Neural cell (in vitro differentiated cells): ENCODE results near the gene USP7. TPM values are rescaled to one million over a fixed set of nuclear protein-coding genes. Genes with fewer than 3 reads are reported as not detected.

Source experiments
- H2AFZ ChIP-seq: fragments of 200-600, 300-800 bp; sonication (generic), shearing (Covaris generic); 2 replicates; pipeline ENCODE4 v1.6.0; 2014; ENCODE audit warnings: low read depth, mild to moderate bottlenecking, antibody characterized with exemption, low read length, moderate library complexity
- H3F3A ChIP-seq: fragments of 200-600 bp; shearing (Covaris generic); 2 replicates; pipeline ENCODE4 v1.6.1; 2016; ENCODE audit warnings: mild to moderate bottlenecking, moderate library complexity, mixed read lengths, antibody characterized with exemption, low read length; ENCODE audit not compliant: insufficient read depth, poor library complexity, severe bottlenecking
- H3K27ac ChIP-seq: fragments of 200-600, 300-800 bp; sonication (generic), shearing (Covaris generic); 2 replicates; pipeline ENCODE4 v1.5.1; 2014; ENCODE audit warnings: mild to moderate bottlenecking, low read length, moderate library complexity
- H3K27me3 ChIP-seq: fragments of 300-800, 200-600 bp; sonication (generic), shearing (Covaris generic); 2 replicates; pipeline ENCODE4 v1.6.0; 2014; ENCODE audit warnings: mild to moderate bottlenecking, low read depth, low read length, moderate library complexity; ENCODE audit not compliant: insufficient read depth
- H3K36me3 ChIP-seq: fragments of 300-800, 200-600 bp; sonication (generic), shearing (Covaris generic); 2 replicates; pipeline ENCODE4 v1.5.1; 2014; ENCODE audit warnings: mild to moderate bottlenecking, antibody characterized with exemption, low read length, moderate library complexity; ENCODE audit not compliant: insufficient read depth
- H3K4me2 ChIP-seq: fragments of 300-800, 200-600 bp; sonication (generic), shearing (Covaris generic); 2 replicates; pipeline ENCODE4 v1.6.0; 2014; ENCODE audit warnings: mild to moderate bottlenecking, low read length
- H3K4me3 ChIP-seq: fragments of 300-800, 200-600 bp; sonication (generic), shearing (Covaris generic); 2 replicates; pipeline ENCODE4 v1.5.1; 2014; ENCODE audit warnings: mild to moderate bottlenecking, low read length, moderate library complexity
- H3K79me2 ChIP-seq: fragments of 200-600 bp; shearing (Covaris generic); replicated peaks from 2 replicates; pipeline ENCODE4 v1.6.0; 2014; ENCODE audit warnings: mild to moderate bottlenecking, low read length, moderate library complexity; ENCODE audit not compliant: insufficient read depth
- H3K9ac ChIP-seq: fragments of 300-800, 200-600 bp; sonication (generic), shearing (Covaris generic); 2 replicates; pipeline ENCODE4 v1.6.1; 2016; ENCODE audit warnings: mild to moderate bottlenecking, low read length, mixed read lengths
- H3K9me2 ChIP-seq: fragments of 200-600 bp; shearing (Covaris generic); 2 replicates; pipeline ENCODE4 v1.6.1; 2016; ENCODE audit warnings: mild to moderate bottlenecking, low read length, mixed read lengths; ENCODE audit not compliant: insufficient read depth
- H3K9me3 ChIP-seq: fragments of 200-600, 300-800 bp; sonication (generic), shearing (Covaris generic); 2 replicates; pipeline ENCODE4 v1.6.1; 2016; ENCODE audit warnings: mild to moderate bottlenecking, mixed run types, low read length, moderate library complexity, mixed read lengths
- H4K20me1 ChIP-seq: fragments of 200-600 bp; shearing (Covaris generic); 2 replicates; pipeline ENCODE4 v1.6.1; 2016; ENCODE audit warnings: mild to moderate bottlenecking, mixed run types; ENCODE audit not compliant: insufficient read depth
- EP300 ChIP-seq: fragments of 450-650 bp; conservative IDR thresholded peaks from 2 replicates; pipeline ENCODE4 v1.6.1; 2014; ENCODE audit warnings: antibody characterized with exemption, mild to moderate bottlenecking, moderate library complexity; ENCODE audit not compliant: poor library complexity, severe bottlenecking
- EZH2 ChIP-seq: fragments of 200-600, 300-800 bp; shearing (Covaris generic), sonication (generic); IDR thresholded peaks from 2 replicates; pipeline ENCODE4 v1.6.1; 2014; ENCODE audit warnings: antibody characterized with exemption, low read length, borderline replicate concordance, mild to moderate bottlenecking; ENCODE audit not compliant: insufficient read depth, poor library complexity, severe bottlenecking
- MXI1 ChIP-seq: fragments of 450-650 bp; conservative IDR thresholded peaks from 2 replicates; pipeline ENCODE4 v1.6.1; 2014; ENCODE audit warnings: antibody characterized with exemption, mild to moderate bottlenecking; ENCODE audit not compliant: poor library complexity, severe bottlenecking
- POLR2AphosphoS5 ChIP-seq: IDR thresholded peaks from 2 replicates; pipeline ENCODE4 v1.6.1; 2012
- RAD21 ChIP-seq: fragments of 450-650 bp; conservative IDR thresholded peaks from 2 replicates; pipeline ENCODE4 v1.6.1; 2014; ENCODE audit warnings: antibody characterized with exemption, mild to moderate bottlenecking, moderate library complexity
- SMC3 ChIP-seq: fragments of 450-650 bp; conservative IDR thresholded peaks from 2 replicates; pipeline ENCODE4 v1.6.1; 2014; ENCODE audit warnings: antibody characterized with exemption, mild to moderate bottlenecking, moderate library complexity; ENCODE audit not compliant: poor library complexity
- TAF1 ChIP-seq: IDR thresholded peaks from 2 replicates; pipeline ENCODE4 v1.6.1; 2012; ENCODE audit warnings: low read depth
- polyA plus RNA-seq: library from polyadenylated mRNA; depleted of rRNA; stranded (reverse); fragments of >200 nt; gene quantifications from 2 replicates; pipeline ENCODE4 v1.2.3, GENCODE V29; 2014
- TF ChIP-seq, protein P1 (sequence below): IDR thresholded peaks from 2 replicates; pipeline ENCODE4 v1.6.1; 2012; ENCODE audit warnings: borderline replicate concordance
- TF ChIP-seq, protein P2 (sequence below): fragments of 450-650 bp; IDR thresholded peaks from 2 replicates; pipeline ENCODE4 v1.5.1; 2014; ENCODE audit warnings: antibody characterized with exemption, mild to moderate bottlenecking, moderate library complexity; ENCODE audit not compliant: poor library complexity, severe bottlenecking

USP7 gene
- polyA plus RNA-seq, 1 donor from 2014 or later = 52.5 TPM

DNA sequence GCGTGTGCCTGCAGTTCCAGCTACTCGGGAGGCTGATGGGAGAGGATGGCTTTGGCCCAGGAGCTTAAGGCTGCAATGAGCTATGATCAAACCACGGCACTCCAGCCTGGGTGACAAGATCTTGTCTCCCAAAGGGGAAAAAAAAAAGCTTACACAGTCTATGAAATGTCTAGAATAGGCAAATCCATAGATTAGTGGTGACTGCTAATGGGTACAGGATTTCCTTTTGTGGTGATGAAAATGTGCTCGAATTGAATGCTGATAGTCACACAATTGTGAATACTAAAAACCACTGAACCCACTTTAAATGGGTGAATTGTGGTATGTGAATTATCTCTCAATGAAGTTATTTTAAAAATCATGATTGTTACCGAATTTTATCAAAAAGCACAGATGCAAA is 14.9 kb downstream of the USP7 start:
- H3K9me3 ChIP-seq = no peaks in the 10 kb centered on the region
- H4K20me1 ChIP-seq = peaks cover 38% of the 10 kb centered on the region
- H3K27ac ChIP-seq = no peak overlapping the region
- no peaks in the 10 kb centered on the region for H3K27me3 ChIP-seq
- no peak for TF ChIP-seq TAF1
- no peak for TF ChIP-seq POLR2AphosphoS5
- no peak for TF ChIP-seq SMC3
- TF ChIP-seq RAD21 = no peak
- no peak for TF ChIP-seq EP300
- TF ChIP-seq EZH2 = no peak
- H3K79me2 ChIP-seq = peaks cover 94% of the 10 kb centered on the region
- no peak overlapping the region for H2AFZ ChIP-seq
- H3K36me3 ChIP-seq = no peaks in the 10 kb centered on the region
- no peak overlapping the region for H3K4me3 ChIP-seq
- no peak overlapping the region for H3K4me2 ChIP-seq
- no peak overlapping the region for H3K9ac ChIP-seq
- H3F3A ChIP-seq = no peaks in the 10 kb centered on the region
- no peaks in the 10 kb centered on the region for H3K9me2 ChIP-seq

DNA sequence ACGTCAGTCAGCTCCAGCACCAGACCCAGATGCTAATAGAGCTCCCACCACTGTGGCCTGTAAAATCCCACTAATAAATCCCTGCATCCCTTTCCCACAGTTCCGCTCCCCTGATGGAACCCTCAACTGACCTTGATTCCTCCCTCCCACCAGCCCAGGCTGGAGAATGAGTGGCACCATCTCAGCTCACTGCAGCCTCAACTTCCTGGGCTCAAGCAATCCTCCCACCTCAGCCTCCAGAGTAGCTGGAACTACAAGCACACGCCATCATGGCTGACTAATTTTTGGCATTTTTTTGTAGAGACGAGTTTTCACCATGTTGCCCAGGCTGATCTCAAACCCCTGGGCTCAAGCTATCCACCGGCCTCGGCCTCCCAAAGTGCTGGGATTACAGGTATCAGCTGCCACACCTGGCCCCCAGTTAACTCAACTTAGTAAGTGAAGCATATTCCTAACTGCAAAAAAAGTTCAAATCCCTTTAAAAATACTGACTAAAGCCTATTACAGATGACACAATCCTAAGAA is 15.6 kb downstream of the USP7 start:
- Histone ChIP-seq H3K27me3 (no peaks in the 10 kb centered on the region), H4K20me1 (peaks cover 38% of the 10 kb centered on the region), H3K36me3 (no peaks in the 10 kb centered on the region), H3K79me2 (peaks cover 99% of the 10 kb centered on the region), H3F3A (no peaks in the 10 kb centered on the region), H3K9me2 (no peaks in the 10 kb centered on the region), H3K4me3 (no peak overlapping the region), H2AFZ (no peak overlapping the region), H3K9ac (no peak overlapping the region), H3K27ac (no peak overlapping the region), H3K4me2 (no peak overlapping the region), H3K9me3 (no peaks in the 10 kb centered on the region)
- TF ChIP-seq EP300 (no peak), RAD21 (no peak), EZH2 (no peak)

- H3K27me3 ChIP-seq = no peaks in the 10 kb centered on the region
- no peak overlapping the region for H3K27ac ChIP-seq
Observed at GRCh38 chr16:8946544-8946943, 17.2 kb downstream of the USP7 start.

More at GRCh38 chr16:8946544-8946943, 17.2 kb downstream of the USP7 start:
- no peak overlapping the region for H3K9ac ChIP-seq
- H2AFZ ChIP-seq = no peak overlapping the region
- peaks cover 36% of the 10 kb centered on the region for H4K20me1 ChIP-seq
- H3K9me2 ChIP-seq = no peaks in the 10 kb centered on the region
- no peaks in the 10 kb centered on the region for H3F3A ChIP-seq
- no peaks in the 10 kb centered on the region for H3K36me3 ChIP-seq
- no peak overlapping the region for H3K4me2 ChIP-seq
- H3K9me3 ChIP-seq = no peaks in the 10 kb centered on the region
- peaks cover 100% of the 10 kb centered on the region for H3K79me2 ChIP-seq
- TF ChIP-seq, protein P1, sequence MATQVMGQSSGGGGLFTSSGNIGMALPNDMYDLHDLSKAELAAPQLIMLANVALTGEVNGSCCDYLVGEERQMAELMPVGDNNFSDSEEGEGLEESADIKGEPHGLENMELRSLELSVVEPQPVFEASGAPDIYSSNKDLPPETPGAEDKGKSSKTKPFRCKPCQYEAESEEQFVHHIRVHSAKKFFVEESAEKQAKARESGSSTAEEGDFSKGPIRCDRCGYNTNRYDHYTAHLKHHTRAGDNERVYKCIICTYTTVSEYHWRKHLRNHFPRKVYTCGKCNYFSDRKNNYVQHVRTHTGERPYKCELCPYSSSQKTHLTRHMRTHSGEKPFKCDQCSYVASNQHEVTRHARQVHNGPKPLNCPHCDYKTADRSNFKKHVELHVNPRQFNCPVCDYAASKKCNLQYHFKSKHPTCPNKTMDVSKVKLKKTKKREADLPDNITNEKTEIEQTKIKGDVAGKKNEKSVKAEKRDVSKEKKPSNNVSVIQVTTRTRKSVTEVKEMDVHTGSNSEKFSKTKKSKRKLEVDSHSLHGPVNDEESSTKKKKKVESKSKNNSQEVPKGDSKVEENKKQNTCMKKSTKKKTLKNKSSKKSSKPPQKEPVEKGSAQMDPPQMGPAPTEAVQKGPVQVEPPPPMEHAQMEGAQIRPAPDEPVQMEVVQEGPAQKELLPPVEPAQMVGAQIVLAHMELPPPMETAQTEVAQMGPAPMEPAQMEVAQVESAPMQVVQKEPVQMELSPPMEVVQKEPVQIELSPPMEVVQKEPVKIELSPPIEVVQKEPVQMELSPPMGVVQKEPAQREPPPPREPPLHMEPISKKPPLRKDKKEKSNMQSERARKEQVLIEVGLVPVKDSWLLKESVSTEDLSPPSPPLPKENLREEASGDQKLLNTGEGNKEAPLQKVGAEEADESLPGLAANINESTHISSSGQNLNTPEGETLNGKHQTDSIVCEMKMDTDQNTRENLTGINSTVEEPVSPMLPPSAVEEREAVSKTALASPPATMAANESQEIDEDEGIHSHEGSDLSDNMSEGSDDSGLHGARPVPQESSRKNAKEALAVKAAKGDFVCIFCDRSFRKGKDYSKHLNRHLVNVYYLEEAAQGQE = no peak
- TF ChIP-seq RAD21 (no peak), EZH2 (no peak), POLR2AphosphoS5 (no peak), EP300 (no peak), TAF1 (no peak), SMC3 (no peak), MXI1 (no peak)
- TF ChIP-seq, protein P2, sequence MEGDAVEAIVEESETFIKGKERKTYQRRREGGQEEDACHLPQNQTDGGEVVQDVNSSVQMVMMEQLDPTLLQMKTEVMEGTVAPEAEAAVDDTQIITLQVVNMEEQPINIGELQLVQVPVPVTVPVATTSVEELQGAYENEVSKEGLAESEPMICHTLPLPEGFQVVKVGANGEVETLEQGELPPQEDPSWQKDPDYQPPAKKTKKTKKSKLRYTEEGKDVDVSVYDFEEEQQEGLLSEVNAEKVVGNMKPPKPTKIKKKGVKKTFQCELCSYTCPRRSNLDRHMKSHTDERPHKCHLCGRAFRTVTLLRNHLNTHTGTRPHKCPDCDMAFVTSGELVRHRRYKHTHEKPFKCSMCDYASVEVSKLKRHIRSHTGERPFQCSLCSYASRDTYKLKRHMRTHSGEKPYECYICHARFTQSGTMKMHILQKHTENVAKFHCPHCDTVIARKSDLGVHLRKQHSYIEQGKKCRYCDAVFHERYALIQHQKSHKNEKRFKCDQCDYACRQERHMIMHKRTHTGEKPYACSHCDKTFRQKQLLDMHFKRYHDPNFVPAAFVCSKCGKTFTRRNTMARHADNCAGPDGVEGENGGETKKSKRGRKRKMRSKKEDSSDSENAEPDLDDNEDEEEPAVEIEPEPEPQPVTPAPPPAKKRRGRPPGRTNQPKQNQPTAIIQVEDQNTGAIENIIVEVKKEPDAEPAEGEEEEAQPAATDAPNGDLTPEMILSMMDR = no peak
- no peak overlapping the region for H3K4me3 ChIP-seq
